Stimulated activated CD8-positive, alpha-beta memory T cell treated with anti-CD3 and anti-CD28 coated beads, Interleukin-12 subunit alpha, Interleukin-12 subunit beta, amount 100 ng/mL, for 4 hours (primary cell): ENCODE measurements around the gene UPF3A.
"Not testable (repeated sequence)": the region's sequence is repeated elsewhere in the genome, so short reads cannot be mapped to it uniquely, and the experiment has no call there.

Source experiments
- DNase-seq: peaks from one replicate; pipeline ENCODE4 v3.0.0-alpha.2; 2020; ENCODE audit warnings: low read depth

UPF3A gene

GRCh38 chr13:114338959-114339358, 57.6 kb downstream of the UPF3A start:
- DNase-seq = no peak

DNA sequence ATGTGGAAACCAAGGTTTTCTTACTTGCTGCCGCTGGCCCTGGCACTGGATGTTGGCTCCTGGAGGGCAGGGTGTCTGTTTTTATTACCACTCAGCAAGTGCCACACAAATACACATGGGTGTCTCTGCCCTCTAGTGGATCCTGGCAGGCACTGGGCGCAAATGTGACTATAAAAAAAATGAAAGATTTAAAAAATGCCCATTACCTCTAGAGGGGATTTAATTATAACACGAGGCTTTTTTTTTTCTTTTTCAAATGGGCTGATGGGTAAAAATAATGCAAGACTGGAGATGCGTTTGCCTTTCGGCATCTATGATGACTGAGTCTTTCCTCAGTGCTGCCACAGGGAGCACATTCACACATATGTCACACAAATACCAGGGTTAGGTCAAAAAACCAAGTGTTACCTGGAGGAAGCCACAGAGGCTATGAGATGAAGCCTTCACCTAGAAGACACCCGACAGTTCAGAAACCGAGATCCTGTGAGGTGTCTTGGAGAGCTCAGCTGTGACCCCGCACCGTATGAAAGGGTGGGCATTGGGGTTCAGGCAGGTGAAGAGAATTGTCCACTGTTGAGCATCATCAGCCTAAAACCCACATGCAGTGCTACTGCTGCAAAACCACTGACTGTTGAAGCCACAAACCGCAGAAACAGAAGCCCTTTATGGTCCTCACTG, 58.6 kb downstream of the UPF3A start:
- DNase-seq = peak; percentile 29

GRCh38 chr13:114341003-114341777, 59.8 kb downstream of the UPF3A start:
- no peak for DNase-seq

DNA sequence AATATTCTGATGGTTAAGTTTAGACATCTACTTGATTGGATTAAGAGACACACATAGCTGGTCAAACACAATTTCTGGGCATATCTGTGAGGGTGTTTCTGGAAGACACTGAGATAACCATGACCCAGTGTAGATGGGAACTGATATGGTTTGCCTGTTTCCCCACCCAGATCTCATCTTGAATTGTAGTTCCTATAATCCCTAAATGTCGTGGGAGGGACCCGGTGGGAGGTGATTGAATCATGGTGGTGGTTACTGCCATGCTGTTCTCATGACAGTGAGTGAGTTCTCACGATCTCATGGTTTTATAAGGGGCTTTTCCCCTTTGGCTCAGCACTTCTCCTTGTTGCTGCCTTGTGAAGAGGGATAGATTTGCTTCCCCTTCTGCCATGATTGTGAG, 65.9 kb downstream of the UPF3A start:
- not testable (repeated sequence) for DNase-seq

- DNase-seq = not testable (repeated sequence)
These were observed 71.4 kb downstream of the UPF3A start for GRCh38 chr13:114352763-114353162.

GRCh38 chr13:114353382-114353781, 72.0 kb downstream of the UPF3A start:
- not testable (repeated sequence) for DNase-seq
